Activated T-helper 1 cell treated with anti-CD3 and anti-CD28 coated beads, Interleukin-2, amount 50 U/mL, for 16 hours (primary cell): ENCODE data around the gene MTO1.
A peak's percentile ranks its signal among the peaks of the same experiment; 100 is the strongest.
"Not testable (repeated sequence)": the region's sequence is repeated elsewhere in the genome, so short reads cannot be mapped to it uniquely, and the experiment has no call there.

Experiments
- DNase-seq, 2 donors: peaks; one replicate each; pipeline ENCODE4 v3.0.0-alpha.2; 2020; ENCODE audit warnings: low read depth in 1 of 2, low spot score in 1 of 2

The MTO1 gene

DNA sequence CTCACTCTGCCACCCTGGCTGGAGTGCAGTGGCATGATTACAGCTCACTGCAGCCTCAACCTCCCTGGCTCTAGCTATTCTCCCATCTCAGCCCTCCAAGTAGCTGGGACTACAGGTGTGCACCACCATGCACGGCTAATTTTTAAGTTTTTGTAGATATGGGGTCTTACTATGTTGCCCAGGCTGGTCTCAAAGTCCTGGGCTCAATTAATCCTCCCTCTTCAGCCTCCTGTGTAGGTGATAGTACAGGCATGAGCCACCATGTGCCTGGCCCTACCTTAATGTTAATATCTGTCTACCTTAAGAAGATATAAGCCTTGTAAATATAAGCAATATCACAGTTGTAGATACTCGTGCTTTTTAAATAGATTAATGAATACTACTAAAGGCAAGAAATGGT lies 42.6 kb downstream of the MTO1 start:
- DNase-seq = no peak

DNA sequence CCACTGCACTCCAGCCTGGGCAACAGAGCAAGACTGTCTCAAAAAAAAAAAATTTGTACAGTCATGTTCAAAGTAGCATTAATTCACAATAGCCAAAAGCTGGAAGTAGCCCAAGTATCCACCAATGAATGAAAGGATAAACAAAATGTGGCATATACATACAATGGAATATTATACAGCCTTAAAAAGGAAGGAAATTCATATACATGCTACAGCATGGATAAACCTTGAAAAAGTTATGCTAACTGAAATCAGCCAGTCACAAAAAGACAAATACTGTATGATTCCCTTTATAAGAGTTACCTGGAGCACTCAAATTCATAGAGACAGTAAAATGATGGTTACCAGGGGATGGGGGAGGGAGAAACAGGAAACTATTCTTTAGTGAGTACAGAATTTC lies 43.6 kb downstream of the MTO1 start:
- DNase-seq = no peak

GRCh38 chr6:73505705-73506104 lies 44.2 kb downstream of the MTO1 start:
- not testable (repeated sequence) for DNase-seq

GRCh38 chr6:73506246-73506645 lies 44.7 kb downstream of the MTO1 start:
- DNase-seq = no peak

DNA sequence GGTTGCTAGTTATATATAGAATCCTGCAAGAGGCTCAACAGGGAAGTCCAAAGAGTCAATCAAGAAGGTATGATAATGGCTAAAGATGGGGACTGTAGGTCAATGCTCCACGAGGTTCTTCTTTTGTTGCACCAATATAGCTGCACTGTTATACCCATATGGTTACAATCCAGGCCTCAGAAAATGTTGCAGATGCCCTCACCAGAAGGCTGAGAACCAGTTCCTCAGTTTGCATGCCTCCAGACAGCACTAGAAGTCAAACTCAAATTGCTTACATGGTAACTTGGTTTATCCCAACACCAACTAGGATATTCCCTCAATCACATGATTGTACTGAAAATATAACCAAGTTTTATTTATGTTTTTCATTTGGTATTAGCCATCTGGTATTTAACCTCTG lies 47.2 kb downstream of the MTO1 start:
- DNase-seq = no peak

DNA sequence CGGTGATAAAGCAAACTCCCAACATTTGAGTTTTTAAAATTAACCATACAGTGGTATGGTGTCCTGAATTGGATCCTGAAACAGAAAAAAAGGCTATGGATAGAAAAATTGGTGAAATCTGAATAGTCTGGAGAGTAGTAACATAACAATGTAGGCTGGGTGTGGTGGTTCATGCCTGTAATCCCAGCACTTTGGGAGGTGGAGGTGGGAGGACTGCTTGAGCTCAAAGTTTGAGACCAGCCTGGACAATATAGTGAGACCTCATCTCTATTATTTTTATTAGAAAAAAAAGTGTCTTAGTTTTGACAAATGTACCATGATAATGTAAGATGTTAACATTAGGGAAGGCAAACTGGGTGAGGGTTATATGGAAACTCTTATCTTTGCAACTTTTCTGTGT lies 48.3 kb downstream of the MTO1 start:
- DNase-seq = no peak

DNA sequence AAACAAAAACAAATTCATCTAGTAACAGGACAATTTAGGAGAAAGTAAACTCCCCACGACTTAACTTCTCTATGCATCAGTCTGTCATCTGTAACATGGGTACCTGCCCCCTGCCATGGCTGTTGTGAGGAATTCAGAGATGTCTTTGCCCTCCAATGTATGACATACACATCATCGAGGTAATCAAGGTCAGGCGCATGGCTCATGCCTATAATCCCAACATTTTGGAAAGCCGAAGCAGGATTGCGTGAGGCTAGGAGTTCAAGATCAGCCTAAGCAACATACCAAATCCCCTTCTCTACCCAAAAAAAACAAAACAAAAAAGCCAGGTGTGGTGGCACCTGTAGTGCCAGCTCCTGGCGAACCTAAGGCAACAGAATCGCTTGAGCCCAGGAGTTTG lies 50.3 kb downstream of the MTO1 start:
- no peak for DNase-seq

DNA sequence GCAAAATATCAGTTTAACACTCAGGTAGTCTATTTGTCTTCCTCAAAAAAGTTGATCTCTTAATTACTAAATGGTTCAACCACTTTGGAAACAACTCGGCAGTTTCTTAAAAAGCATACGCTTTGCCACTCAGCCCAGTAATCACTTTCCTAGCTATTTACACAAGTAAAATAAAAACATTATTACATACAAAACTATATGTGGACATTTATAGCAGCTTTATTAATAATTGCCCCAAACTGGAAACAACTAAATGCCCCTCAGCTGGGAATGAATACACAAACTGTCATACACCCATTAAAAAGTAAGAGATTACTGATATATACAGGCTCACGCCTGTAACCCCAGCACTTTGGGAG lies 51.9 kb downstream of the MTO1 start:
- no peak for DNase-seq

GRCh38 chr6:73514746-73515110 lies 53.2 kb downstream of the MTO1 start:
- no peak for DNase-seq

GRCh38 chr6:73515204-73515655 lies 53.7 kb downstream of the MTO1 start:
- DNase-seq = no peak

DNA sequence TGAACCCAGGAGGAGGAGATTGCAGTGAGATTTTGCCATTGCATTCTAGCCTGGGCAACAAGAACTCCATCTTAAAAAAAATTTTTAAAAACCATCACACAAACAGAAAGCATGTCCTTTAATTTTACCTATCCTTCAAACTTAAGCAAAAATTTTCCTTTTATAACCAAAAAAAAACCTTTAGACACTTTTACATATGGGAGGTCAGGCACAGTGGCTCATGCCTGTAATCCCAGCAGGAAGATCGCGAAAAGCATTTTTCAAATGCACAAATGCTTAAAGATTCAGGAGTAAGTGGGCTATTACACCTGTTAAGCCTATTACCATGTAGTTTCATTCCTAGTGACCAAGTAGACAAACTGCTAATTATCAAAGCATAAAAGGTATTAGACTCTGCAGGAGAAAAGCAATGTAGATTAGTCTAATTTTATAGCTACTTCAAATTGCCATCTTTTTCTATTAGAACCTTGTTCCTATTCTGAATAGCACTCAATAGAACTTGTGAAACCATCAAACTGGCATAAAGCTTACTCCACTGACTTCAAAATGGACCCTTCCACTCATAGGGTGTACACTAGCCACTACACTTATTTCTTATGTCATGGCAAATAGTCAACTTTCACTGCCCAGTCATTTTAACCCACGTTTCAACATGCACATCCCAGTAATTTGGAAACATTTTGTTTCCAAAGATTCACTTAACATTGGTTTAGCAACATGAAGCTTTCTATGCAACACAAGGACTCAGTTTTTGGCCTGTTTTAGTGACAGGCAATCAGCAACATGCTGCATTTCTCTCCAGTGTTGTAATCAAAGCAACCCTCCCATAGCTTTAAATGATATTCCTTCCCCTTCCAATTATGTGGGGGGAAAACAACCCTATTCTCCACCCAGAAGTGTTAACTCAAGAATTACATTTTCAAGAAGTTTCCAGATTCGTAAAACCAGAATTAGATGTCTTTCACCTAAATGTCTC lies 55.3 kb downstream of the MTO1 start:
- DNase-seq = no peak

GRCh38 chr6:73518100-73518981 lies 56.8 kb downstream of the MTO1 start:
- DNase-seq = not testable (repeated sequence)

DNA sequence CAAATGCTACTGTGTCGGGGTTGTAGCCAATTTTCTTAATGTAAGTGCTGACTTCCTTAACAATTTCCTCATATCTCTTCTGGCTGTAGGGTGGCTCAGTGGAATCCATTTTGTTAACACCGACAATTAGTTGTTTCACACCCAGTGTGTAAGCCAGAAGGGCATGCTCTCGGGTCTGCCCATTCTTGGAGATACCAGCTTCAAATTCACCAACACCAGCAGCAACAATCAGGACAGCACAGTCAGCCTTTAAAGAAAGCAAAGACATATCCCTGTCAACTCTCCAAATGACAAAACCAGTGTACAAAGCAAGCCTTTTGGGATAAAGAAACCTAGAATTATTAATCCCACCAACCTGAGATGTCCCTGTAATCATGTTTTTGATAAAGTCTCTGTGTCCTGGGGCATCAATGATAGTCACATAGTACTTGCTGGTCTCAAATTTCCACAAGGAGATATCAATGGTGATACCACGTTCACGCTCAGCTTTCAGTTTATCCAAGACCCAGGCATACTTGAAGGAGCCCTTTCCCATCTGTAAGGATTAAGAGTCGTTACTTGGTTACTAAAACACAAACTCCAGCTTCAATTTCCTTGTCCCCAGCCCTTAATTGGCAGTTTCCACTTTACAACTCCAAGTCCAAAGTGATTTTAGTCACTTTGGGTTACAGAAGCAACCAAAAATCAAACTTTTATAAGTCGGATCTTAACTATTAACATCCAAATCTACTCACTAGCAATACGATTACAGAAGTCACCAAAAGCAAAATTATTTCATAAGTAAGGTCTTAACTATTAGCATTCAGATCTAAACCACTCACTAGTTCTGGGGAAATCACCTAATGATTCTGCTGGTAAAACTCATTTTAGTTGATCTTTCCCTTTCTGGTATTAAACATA lies 57.7 kb downstream of the MTO1 start:
- DNase-seq = not testable (repeated sequence)

- DNase-seq = peak; percentile 52 to 75
Measured at GRCh38 chr6:73519926-73520687, 58.6 kb downstream of the MTO1 start.

DNA sequence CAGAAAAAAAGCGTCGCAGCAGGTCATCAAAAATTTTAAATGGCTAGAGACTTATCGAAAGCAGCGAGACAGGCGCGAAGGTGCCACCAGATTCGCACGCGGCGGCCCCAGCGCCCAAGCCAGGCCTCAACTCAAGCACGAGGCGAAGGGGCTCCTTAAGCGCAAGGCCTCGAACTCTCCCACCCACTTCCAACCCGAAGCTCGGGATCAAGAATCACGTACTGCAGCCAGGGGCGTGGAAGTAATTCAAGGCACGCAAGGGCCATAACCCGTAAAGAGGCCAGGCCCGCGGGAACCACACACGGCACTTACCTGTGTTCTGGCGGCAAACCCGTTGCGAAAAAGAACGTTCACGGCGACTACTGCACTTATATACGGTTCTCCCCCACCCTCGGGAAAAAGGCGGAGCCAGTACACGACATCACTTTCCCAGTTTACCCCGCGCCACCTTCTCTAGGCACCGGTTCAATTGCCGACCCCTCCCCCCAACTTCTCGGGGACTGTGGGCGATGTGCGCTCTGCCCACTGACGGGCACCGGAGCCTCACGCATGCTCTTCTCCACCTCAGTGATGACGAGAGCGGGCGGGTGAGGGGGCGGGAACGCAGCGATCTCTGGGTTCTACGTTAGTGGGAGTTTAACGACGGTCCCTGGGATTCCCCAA lies 59.3 kb downstream of the MTO1 start, which contains the start of gene EEF1A1:
TSS of gene EEF1A1 (minus strand) at position 345 of the 663 bp plus-strand sequence. CDS start 1,006 bp downstream, outside the sequence.
- peak; percentile 97 to 99 for DNase-seq

DNA sequence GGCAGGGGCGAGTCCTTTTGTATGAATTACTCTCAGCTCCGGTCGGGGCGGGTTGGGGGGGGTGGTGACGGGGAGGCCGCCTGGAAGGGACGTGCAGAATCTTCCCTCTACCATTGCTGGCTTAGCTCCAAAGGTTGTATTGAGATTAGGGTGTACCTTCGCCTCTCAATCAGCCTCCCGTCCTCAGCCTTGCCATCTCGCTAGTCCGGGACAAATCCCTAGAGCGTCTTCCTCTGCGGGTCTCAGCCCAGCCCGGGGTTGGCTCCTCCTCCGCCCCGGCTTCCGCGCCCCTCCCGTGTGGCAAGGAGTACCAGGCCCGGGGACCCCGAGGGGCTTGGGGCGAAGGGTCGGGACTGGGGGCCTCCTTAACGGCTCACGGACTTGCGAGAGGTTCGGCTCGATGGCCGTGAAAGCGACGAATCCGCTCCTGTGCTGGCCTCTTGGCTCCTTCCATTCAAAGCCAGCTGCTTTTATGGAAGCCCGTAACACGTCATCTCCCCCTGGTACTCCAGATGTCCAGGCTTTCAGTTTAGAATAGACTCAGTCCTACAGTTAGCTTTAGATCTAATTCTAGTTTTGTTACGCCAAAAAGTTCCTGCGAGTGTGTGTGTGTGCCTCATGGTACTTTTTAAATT lies 59.9 kb downstream of the MTO1 start:
- DNase-seq = peak; percentile 40 to 59

DNA sequence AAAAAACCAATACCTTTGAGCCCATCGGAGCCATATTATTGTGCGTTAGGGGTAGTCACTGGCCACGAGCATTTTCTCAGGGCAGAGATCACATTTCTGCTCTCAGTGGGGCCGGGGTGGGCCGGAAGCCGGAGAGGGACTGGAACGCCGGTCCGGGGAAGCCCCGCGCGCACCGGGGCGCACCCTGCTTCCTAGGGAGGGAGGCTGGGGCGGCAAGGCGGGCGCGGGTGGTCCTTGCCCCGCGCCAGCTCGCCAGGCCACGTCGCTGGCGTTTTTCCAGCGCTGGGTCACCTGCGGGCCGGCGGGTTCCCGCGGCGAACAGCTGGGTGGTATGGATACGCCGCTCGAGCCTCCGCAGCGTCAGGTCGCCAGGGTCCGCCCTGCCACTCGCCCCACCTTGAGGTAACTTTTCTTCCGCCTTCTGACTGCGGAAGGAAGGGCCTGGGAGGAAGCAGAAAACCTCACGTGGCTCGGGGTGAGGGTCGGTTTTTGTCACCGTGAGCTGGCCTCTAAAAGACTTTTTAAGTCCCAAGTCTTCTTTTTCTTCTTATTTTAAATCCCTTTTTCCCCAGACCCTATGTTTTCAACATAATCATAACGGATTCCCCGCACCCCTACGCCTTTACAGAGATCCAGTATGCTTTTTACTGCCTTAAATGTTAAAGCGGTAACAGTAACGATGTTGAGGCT lies 62.0 kb downstream of the MTO1 start:
- DNase-seq = peak; percentile 53 to 70

DNA sequence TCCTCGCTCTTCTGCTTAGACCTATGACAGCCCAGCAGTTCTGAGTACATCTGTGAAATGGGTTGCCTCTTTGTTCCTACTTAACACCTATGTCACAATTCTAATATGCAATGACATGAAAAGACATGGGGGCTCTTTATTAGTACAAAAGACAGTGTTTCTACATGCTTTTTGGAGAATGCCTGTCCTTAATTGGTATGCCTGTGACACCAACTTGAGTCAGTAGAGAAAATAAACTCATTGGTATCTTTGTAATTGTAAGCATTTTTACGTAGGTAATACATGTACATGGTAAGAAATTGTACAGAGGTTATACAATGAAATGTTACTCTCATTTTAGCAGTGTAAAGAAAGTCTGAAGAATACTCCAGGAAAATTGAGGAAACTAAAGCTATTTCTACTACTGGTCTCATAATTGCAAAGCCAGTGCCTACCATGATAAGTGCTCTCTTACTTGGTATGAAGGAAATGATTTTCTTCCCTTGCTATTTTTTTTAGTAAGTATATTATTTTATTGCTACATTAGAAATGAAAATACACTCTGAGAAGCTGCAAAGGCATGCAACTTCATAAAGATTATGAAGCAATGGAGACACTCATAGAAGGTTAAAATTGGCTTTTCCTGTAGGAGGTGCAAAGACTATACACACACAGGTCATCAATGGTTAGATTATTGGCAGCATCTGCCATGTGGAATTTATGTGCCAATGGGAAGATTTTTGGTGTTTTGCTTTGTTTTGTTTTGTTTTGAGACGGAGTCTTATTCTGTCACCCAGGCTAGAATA lies 64.2 kb downstream of the MTO1 start:
- DNase-seq = no peak
